HepG2 (cell line): ENCODE data around the gene RNFT2. TPM values are rescaled to one million over a fixed set of nuclear protein-coding genes. Genes with fewer than 3 reads are reported as not detected.
"Not testable (repeated sequence)": the region's sequence is repeated elsewhere in the genome, so short reads cannot be mapped to it uniquely, and the experiment has no call there.

ENCODE experiments used
- ATAC-seq: fragments of 200-7000 bp; cut with Tn5 transposase; 3 replicates; pipeline ENCODE4 v1.9.1; 2020; ENCODE audit warnings: mild to moderate bottlenecking, moderate library complexity
- BruUV-seq: library from RNA; stranded (reverse); fragments of 400-500 nt; replicated peaks from 2 replicates; lab custom pipeline; 2021; lab: Mats Ljungman, UMichigan
- CTCF ChIA-PET: fragments of 300-600 bp; formaldehyde crosslinking; extraction: SDS; loops from one replicate; lab custom pipeline; 2021; ENCODE audit warnings: low total read pairs, inconsistent platforms, low intra/inter-chr PET ratio; lab: Yijun Ruan, JAX
- POLR2A ChIA-PET: fragments of 350-600 bp; sonication (Branson Sonifier 250); formaldehyde crosslinking; loops from one replicate; lab custom pipeline; 2020; ENCODE audit warnings: antibody characterized with exemption, inconsistent platforms; lab: Yijun Ruan, JAX
- DNase-seq: peaks from one replicate; pipeline ENCODE4 v3.0.0-alpha.2; 2015; ENCODE audit warnings: low spot score
- FAIRE-seq: peaks from 3 replicates; lab custom pipeline; 2011; peaks lifted over from hg19 to GRCh38; lab: Jason Lieb, UNC
- H2AFZ ChIP-seq: one replicate; pipeline ENCODE4 v1.6.1; 2011; ENCODE audit warnings: low read length, inconsistent platforms
- H3K27ac ChIP-seq: fragments of 300-600 bp; 3 replicates; pipeline ENCODE4 v1.8.0; 2011; ENCODE audit warnings: mixed run types, mild to moderate bottlenecking, mixed read lengths, low read length, inconsistent platforms; ENCODE audit not compliant: insufficient read depth; ENCODE audit errors: extremely low read length
- H3K27me3 ChIP-seq, 2 experiments: fragments of 200-600 bp in 1 of 2; 2 replicates in 1 of 2; 3 replicates in 1 of 2; pipeline versions ENCODE4 v1.6.0 to v1.8.0; 2011; ENCODE audit warnings: low read length in 2 of 2, mild to moderate bottlenecking in 2 of 2, moderate library complexity in 2 of 2, inconsistent platforms in 1 of 2; ENCODE audit not compliant: insufficient read depth in 2 of 2, control insufficient read depth in 1 of 2
- H3K36me3 ChIP-seq, 2 experiments: fragments of 200-600 bp in 1 of 2; replicated peaks in 1 of 2; 2 replicates in 1 of 2; 3 replicates in 1 of 2; pipeline versions ENCODE4 v1.5.1 to v1.8.0; 2011; ENCODE audit warnings: low read length in 2 of 2, inconsistent platforms in 1 of 2; ENCODE audit not compliant: insufficient read depth in 2 of 2, control insufficient read depth in 1 of 2
- H3K4me1 ChIP-seq: 2 replicates; pipeline ENCODE4 v1.5.1; 2012; ENCODE audit warnings: low read length, inconsistent platforms; ENCODE audit not compliant: insufficient read depth
- H3K4me2 ChIP-seq: 2 replicates; pipeline ENCODE4 v1.6.0; 2011; ENCODE audit warnings: low read depth, low read length, inconsistent platforms
- H3K4me3 ChIP-seq, 3 experiments: fragments of 200-600 bp in 1 of 3; sonication (generic), shearing (Covaris generic) in 1 of 3; replicated peaks in 1 of 3; 2 replicates each; pipeline ENCODE4 v1.5.1; 2011 to 2016; ENCODE audit warnings: low read length in 3 of 3, inconsistent platforms in 2 of 3, low read depth in 2 of 3, mild to moderate bottlenecking in 2 of 3, control low read depth in 1 of 3, mixed read lengths in 1 of 3; ENCODE audit not compliant: insufficient read depth in 1 of 3
- H3K79me2 ChIP-seq: one replicate; pipeline ENCODE4 v1.6.1; 2011; ENCODE audit warnings: low read length, inconsistent platforms; ENCODE audit not compliant: insufficient read depth
- H3K9ac ChIP-seq: 2 replicates; pipeline ENCODE4 v1.6.0; 2011; ENCODE audit warnings: mild to moderate bottlenecking, low read depth, low read length, inconsistent platforms; ENCODE audit not compliant: insufficient read depth
- H3K9me3 ChIP-seq: 2 replicates; pipeline ENCODE4 v1.5.1; 2012; ENCODE audit warnings: mild to moderate bottlenecking, low read length
- H4K20me1 ChIP-seq: 2 replicates; pipeline ENCODE4 v1.6.0; 2011; ENCODE audit warnings: inconsistent platforms, mild to moderate bottlenecking, low read length, moderate library complexity; ENCODE audit not compliant: insufficient read depth
- REPIN1 ChIP-seq: sonication (generic); formaldehyde crosslinking; IDR thresholded peaks from 2 replicates; pipeline ENCODE4 v1.8.0; 2022; ENCODE audit warnings: missing genetic modification reagents, low read depth, mild to moderate bottlenecking, borderline replicate concordance
- TFE3 ChIP-seq: IDR thresholded peaks from 2 replicates; pipeline ENCODE4 v1.6.1; 2016
- ZNF768 ChIP-seq: sonication (generic); formaldehyde crosslinking; IDR thresholded peaks from 2 replicates; pipeline ENCODE4 v1.4.0; 2020; ENCODE audit warnings: missing genetic modification reagents
- WGBS: methylation state at CpG from one replicate; pipeline ENCODE4 v1.1.6; 2017; ENCODE audit warnings: low lambda C conversion rate; 5-methylcytosine and 5-hydroxymethylcytosine counted together
- in situ Hi-C: cut with HindIII; loops from 2 replicates; pipeline ENCODE4 v1.10.0; 2017; ENCODE audit warnings: low pct_unique_long_range_greater_than_20kb; ENCODE audit not compliant: extremely low pct_ligation_motif_present
- intact Hi-C: fragments of 100-400 bp; cut with micrococcal nuclease; formaldehyde crosslinking; loops from one replicate; pipeline ENCODE4 v1.10.0; 2022; ENCODE audit not compliant: unreplicated experiment
- polyA plus RNA-seq, 8 experiments: library from polyadenylated mRNA; depleted of rRNA in 3 of 8; stranded (reverse) in 7 of 8; unstranded in 1 of 8; fragments of >200 nt; fragmentation: Illumina TruSeq in 4 of 8; extraction: Trizol in 4 of 8; gene quantifications; 2 replicates each; pipeline versions ENCODE4 v1.2.1 to v1.2.3, GENCODE V29; 2011 to 2016; ENCODE audit warnings: low read depth in 4 of 8, missing spikeins in 1 of 8, mixed read lengths in 1 of 8; ENCODE audit not compliant: insufficient read depth in 1 of 8
- total RNA-seq, 5 experiments: library from RNA; depleted of rRNA; stranded (reverse); fragments of >200 nt; fragmentation: Illumina TruSeq; extraction: Trizol; gene quantifications; 2 replicates each; pipeline ENCODE4 v1.2.3, GENCODE V29; 2016; ENCODE audit warnings: low read depth in 1 of 5

The RNFT2 gene
- total and polyA plus RNA-seq, 2 of the 13 experiments (the other 11 are each of a cell fraction or from before 2014, with no cell fraction given) = 3.3 to 8.3 TPM

- Histone ChIP-seq H3K9me3 (no peaks in the 10 kb centered on the region), H3K4me2 (no peak overlapping the region), H3K4me1 (no peaks in the 10 kb centered on the region), H3K79me2 (no peaks in the 10 kb centered on the region), H3K9ac (no peak overlapping the region), H4K20me1 (no peaks in the 10 kb centered on the region), H3K4me3 (no peak overlapping the region), H3K36me3 (no peaks in the 10 kb centered on the region), H2AFZ (no peak overlapping the region), H3K27me3 (no peaks in the 10 kb centered on the region), H3K27ac (no peak overlapping the region)
- in situ Hi-C loops (no loop called here), intact Hi-C loops (no loop called here)
- ATAC-seq (no peak), FAIRE-seq (no peak), DNase-seq (no peak)
- BruUV-seq = no TSS peak
- TF ChIP-seq REPIN1 (CRISPR knock-in tag) (no peak), ZNF768 (peak; percentile 80), TFE3 (CRISPR knock-in tag) (no peak)
- ChIA-PET POLR2A (no interaction called here), CTCF (no interaction called here)
- 100% methylated on average over 2 of the region's 4 CpGs for WGBS
These were observed 12.2 kb downstream of the RNFT2 start for GRCh38 chr12:116750298-116750697.

- ATAC-seq, POLR2A ChIA-PET, H3K9ac ChIP-seq, FAIRE-seq, H3K27me3 ChIP-seq, in situ Hi-C loops, H3K4me1 ChIP-seq, intact Hi-C loops, H3K36me3 ChIP-seq, CTCF ChIA-PET, H3K27ac ChIP-seq, DNase-seq, BruUV-seq, H3K4me2 ChIP-seq, H3K4me3 ChIP-seq, H3K79me2 ChIP-seq, H2AFZ ChIP-seq, H4K20me1 ChIP-seq, H3K9me3 ChIP-seq: not testable (repeated sequence)
- 94% methylated on average over 5 of the region's 5 CpGs for WGBS
These were observed 16.0 kb downstream of the RNFT2 start for GRCh38 chr12:116754097-116754496.

DNA sequence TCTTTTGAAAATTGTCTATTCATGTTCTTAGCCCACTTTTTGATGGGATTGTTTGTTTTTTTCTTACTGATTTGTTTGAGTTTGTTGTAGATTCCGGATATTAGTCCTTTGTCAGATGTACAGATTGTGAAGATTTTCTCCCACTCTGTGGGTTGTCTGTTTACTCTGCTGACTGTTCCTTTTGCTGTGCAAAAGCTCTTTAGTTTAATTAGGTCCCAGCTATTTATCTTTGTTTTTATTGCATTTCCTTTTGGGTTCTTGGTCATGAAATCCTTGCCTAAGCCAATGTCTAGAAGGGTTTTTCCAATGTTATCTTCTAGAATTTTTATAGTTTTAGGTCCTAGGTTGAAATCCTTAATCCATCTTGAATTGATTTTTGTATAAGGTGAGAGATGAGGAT, 16.7 kb downstream of the RNFT2 start:
- H3K27me3 ChIP-seq, H3K4me2 ChIP-seq, H3K36me3 ChIP-seq, ATAC-seq, H3K4me1 ChIP-seq, H3K9me3 ChIP-seq, H3K79me2 ChIP-seq, POLR2A ChIA-PET, FAIRE-seq, H3K27ac ChIP-seq, H2AFZ ChIP-seq, intact Hi-C loops, DNase-seq, H4K20me1 ChIP-seq, in situ Hi-C loops, BruUV-seq, H3K9ac ChIP-seq, H3K4me3 ChIP-seq, CTCF ChIA-PET: not testable (repeated sequence)
- WGBS = 93% methylated on average over 1 of the region's 1 CpG
